H9 (cell line): ENCODE measurements around the gene RPS27A. TPM values are rescaled to one million over a fixed set of nuclear protein-coding genes. Genes with fewer than 3 reads are reported as not detected.

Experiments used
- DNase-seq: peaks from one replicate; pipeline ENCODE4 v3.0.0-alpha.2; 2017
- H2AFZ ChIP-seq: one replicate; pipeline ENCODE4 v1.6.1; 2013; ENCODE audit warnings: mild to moderate bottlenecking, low read length, control low read depth, moderate library complexity
- H2AK5ac ChIP-seq: 2 replicates; pipeline ENCODE4 v1.6.1; 2013; ENCODE audit warnings: low read length, control low read depth, mixed read lengths; ENCODE audit not compliant: insufficient read length
- H2BK120ac ChIP-seq: one replicate; pipeline ENCODE4 v1.6.1; 2013; ENCODE audit warnings: low read depth, mild to moderate bottlenecking, low read length, control low read depth, inconsistent platforms; ENCODE audit not compliant: poor library complexity, severe bottlenecking
- H2BK12ac ChIP-seq: 2 replicates; pipeline ENCODE4 v1.6.1; 2013; ENCODE audit warnings: low read length, control low read depth, mixed read lengths, low read depth; ENCODE audit not compliant: insufficient read length
- H2BK15ac ChIP-seq: 2 replicates; pipeline ENCODE4 v1.6.1; 2013; ENCODE audit warnings: low read depth, low read length, control low read depth
- H2BK20ac ChIP-seq: one replicate; pipeline ENCODE4 v1.6.1; 2013; ENCODE audit warnings: low read depth, mild to moderate bottlenecking, low read length, control low read depth, inconsistent platforms; ENCODE audit not compliant: poor library complexity, severe bottlenecking
- H2BK5ac ChIP-seq: 2 replicates; pipeline ENCODE4 v1.6.1; 2013; ENCODE audit warnings: low read length, control low read depth, mixed read lengths; ENCODE audit not compliant: insufficient read length
- H3K14ac ChIP-seq: 2 replicates; pipeline ENCODE4 v1.6.1; 2013; ENCODE audit warnings: low read length, control low read depth; ENCODE audit not compliant: insufficient read depth
- H3K18ac ChIP-seq: 2 replicates; pipeline ENCODE4 v1.6.1; 2013; ENCODE audit warnings: low read depth, mild to moderate bottlenecking, mixed read lengths, low read length, control low read depth; ENCODE audit not compliant: insufficient read length
- H3K23ac ChIP-seq: 2 replicates; pipeline ENCODE4 v1.6.1; 2013; ENCODE audit warnings: low read length, control low read depth, mixed read lengths, low read depth; ENCODE audit not compliant: insufficient read length
- H3K23me2 ChIP-seq: 2 replicates; pipeline ENCODE4 v1.6.1; 2013; ENCODE audit warnings: low read depth, mild to moderate bottlenecking, mixed read lengths, low read length, control low read depth; ENCODE audit not compliant: insufficient read length, poor library complexity, severe bottlenecking
- H3K27ac ChIP-seq: 2 replicates; pipeline ENCODE4 v1.5.1; 2013; ENCODE audit warnings: low read length, control low read depth, mixed read lengths, low read depth; ENCODE audit not compliant: insufficient read length
- H3K27me3 ChIP-seq: 2 replicates; pipeline ENCODE4 v1.6.1; 2013; ENCODE audit warnings: low read length, control low read depth, inconsistent platforms; ENCODE audit not compliant: insufficient read depth
- H3K4ac ChIP-seq: 2 replicates; pipeline ENCODE4 v1.6.1; 2013; ENCODE audit warnings: low read depth, mild to moderate bottlenecking, control low read depth, inconsistent platforms, low read length, moderate library complexity
- H3K4me1 ChIP-seq: 2 replicates; pipeline ENCODE4 v1.6.1; 2013; ENCODE audit warnings: low read length, control low read depth, inconsistent platforms; ENCODE audit not compliant: insufficient read depth
- H3K4me2 ChIP-seq: 2 replicates; pipeline ENCODE4 v1.6.1; 2013; ENCODE audit warnings: low read length, control low read depth, mixed read lengths; ENCODE audit not compliant: insufficient read length, insufficient read depth
- H3K56ac ChIP-seq: 2 replicates; pipeline ENCODE4 v1.6.1; 2013; ENCODE audit warnings: low read depth, mild to moderate bottlenecking, mixed read lengths, low read length, control low read depth; ENCODE audit not compliant: insufficient read length
- H3K79me1 ChIP-seq: 2 replicates; pipeline ENCODE4 v1.6.1; 2013; ENCODE audit warnings: low read depth, mild to moderate bottlenecking, moderate library complexity, low read length, control low read depth, inconsistent platforms; ENCODE audit not compliant: insufficient read depth, poor library complexity, severe bottlenecking
- H3K79me2 ChIP-seq: 2 replicates; pipeline ENCODE4 v1.6.1; 2013; ENCODE audit warnings: low read length, control low read depth, inconsistent platforms; ENCODE audit not compliant: insufficient read depth
- H3K9ac ChIP-seq: 2 replicates; pipeline ENCODE4 v1.6.1; 2013; ENCODE audit warnings: low read length, control low read depth, mixed read lengths; ENCODE audit not compliant: insufficient read length; ENCODE audit errors: extremely low read depth
- H3K9me3 ChIP-seq: one replicate; pipeline ENCODE4 v1.6.1; 2013; ENCODE audit warnings: low read depth, low read length, inconsistent platforms; ENCODE audit not compliant: control insufficient read depth
- H3T11ph ChIP-seq: one replicate; pipeline ENCODE4 v1.6.1; 2013; ENCODE audit warnings: mild to moderate bottlenecking, low read length, control low read depth, inconsistent platforms
- H4K20me1 ChIP-seq: one replicate; pipeline ENCODE4 v1.6.1; 2013; ENCODE audit not compliant: control insufficient read depth, insufficient read length, insufficient read depth
- H4K5ac ChIP-seq: 2 replicates; pipeline ENCODE4 v1.6.1; 2013; ENCODE audit warnings: low read depth, mild to moderate bottlenecking, mixed read lengths, low read length, control low read depth; ENCODE audit not compliant: insufficient read length
- H4K8ac ChIP-seq: replicated peaks from 2 replicates; pipeline ENCODE4 v1.6.1; 2013; ENCODE audit warnings: low read length, control low read depth, mixed read lengths, low read depth; ENCODE audit not compliant: insufficient read length
- H4K91ac ChIP-seq: 2 replicates; pipeline ENCODE4 v1.6.1; 2013; ENCODE audit warnings: low read depth, mild to moderate bottlenecking, moderate library complexity, mixed read lengths, low read length, control low read depth; ENCODE audit not compliant: insufficient read length
- H3K27ac Mint-ChIP-seq, 3 experiments: 2 replicates in 2 of 3; 3 replicates in 1 of 3; pipeline ENCODE4 v1.8.0; 2020 to 2021; ENCODE audit warnings: mixed read lengths in 3 of 3, mild to moderate bottlenecking in 1 of 3, moderate library complexity in 1 of 3
- H3K27me3 Mint-ChIP-seq: 2 replicates; pipeline ENCODE4 v1.8.0; 2021; ENCODE audit warnings: low read depth, mild to moderate bottlenecking, moderate library complexity, mixed read lengths
- H3K36me3 Mint-ChIP-seq, 3 experiments: 2 replicates in 2 of 3; 3 replicates in 1 of 3; pipeline ENCODE4 v1.8.0; 2020 to 2021; ENCODE audit warnings: low read depth in 3 of 3, mixed read lengths in 3 of 3; ENCODE audit not compliant: insufficient read depth in 1 of 3
- H3K4me1 Mint-ChIP-seq, 2 experiments: 2 replicates each; pipeline ENCODE4 v1.8.0; 2020; ENCODE audit warnings: mixed read lengths in 2 of 2
- H3K4me3 Mint-ChIP-seq, 2 experiments: 2 replicates in 1 of 2; 3 replicates in 1 of 2; pipeline ENCODE4 v1.8.0; 2020 to 2021; ENCODE audit warnings: mild to moderate bottlenecking in 2 of 2, mixed read lengths in 2 of 2, moderate library complexity in 1 of 2
- H3K9me3 Mint-ChIP-seq, 2 experiments: 2 replicates in 1 of 2; 3 replicates in 1 of 2; pipeline ENCODE4 v1.8.0; 2020; ENCODE audit warnings: mild to moderate bottlenecking in 2 of 2, mixed read lengths in 2 of 2, moderate library complexity in 1 of 2
- CTCF ChIP-seq: fragments of 200-600 bp; sonication (generic); conservative IDR thresholded peaks from 3 replicates; pipeline ENCODE4 v1.8.0; 2021; ENCODE audit warnings: antibody characterized with exemption, mild to moderate bottlenecking
- WGBS: extraction: QIAGEN DNeasy Blood & Tissue Kit; methylation state at CpG from one replicate; pipeline ENCODE4 v1.1.7; 2013; ENCODE audit warnings: missing lambda C conversion rate, low lambda C conversion rate, mixed read lengths; ENCODE audit not compliant: insufficient read length; ENCODE audit errors: extremely low coverage; 5-methylcytosine and 5-hydroxymethylcytosine counted together
- total RNA-seq: library from RNA; stranded (reverse); gene quantifications from 2 replicates; pipeline ENCODE4 v1.2.1, GENCODE V29; 2021

The RPS27A gene
- total RNA-seq, 1 experiment from 2014 or later = 1,415 TPM

- no peaks in the 10 kb centered on the region for H3K4me1 ChIP-seq
- no peak overlapping the region for H3K18ac ChIP-seq
- no peak overlapping the region for H3K27ac ChIP-seq
- peaks cover 5% of the 10 kb centered on the region for H3K79me1 ChIP-seq
- no peak overlapping the region for H3K4me3 Mint-ChIP-seq
- H2BK12ac ChIP-seq = no peak overlapping the region
- no peak overlapping the region for H3K4ac ChIP-seq
- H3K27me3 ChIP-seq = no peaks in the 10 kb centered on the region
- H2BK5ac ChIP-seq = no peak overlapping the region
- H2BK15ac ChIP-seq = no peak overlapping the region
- no peak overlapping the region for H3K56ac ChIP-seq
- H4K20me1 ChIP-seq = no peaks in the 10 kb centered on the region
- H3K23ac ChIP-seq = no peak overlapping the region
- no CpG with 5 or more reads among the region's 2 CpGs for WGBS
- no peak overlapping the region for H3K14ac ChIP-seq
- DNase-seq = no peak
- H3K27me3 Mint-ChIP-seq = no peaks in the 10 kb centered on the region; the same call in 1 of the 2 replicates
- H3K27ac Mint-ChIP-seq = peak overlapping the region in 1 of 3 experiments; percentile 23; a peak in 1 of 7 replicates
- no peak overlapping the region for H3K4me2 ChIP-seq
- H3K4me1 Mint-ChIP-seq = peaks cover 5 to 12% of the 10 kb centered on the region in 2 experiments
- no peaks in the 10 kb centered on the region for H3K9me3 Mint-ChIP-seq
- no peak overlapping the region for H3K9ac ChIP-seq
- peaks cover 4% of the 10 kb centered on the region for H3K23me2 ChIP-seq
- peaks cover 10% of the 10 kb centered on the region for H3K79me2 ChIP-seq
- H3T11ph ChIP-seq = no peak overlapping the region
- H4K5ac ChIP-seq = no peak overlapping the region
- H3K36me3 Mint-ChIP-seq = peaks cover 28 to 69% (median 44%) of the 10 kb centered on the region in 3 experiments
- no peak overlapping the region for H2AK5ac ChIP-seq
- H3K9me3 ChIP-seq = no peaks in the 10 kb centered on the region
- no peak overlapping the region for H2BK20ac ChIP-seq
- H2BK120ac ChIP-seq = no peak overlapping the region
- no peak for TF ChIP-seq CTCF
- H2AFZ ChIP-seq = no peak overlapping the region
- H4K8ac ChIP-seq = no peak overlapping the region
- H4K91ac ChIP-seq = no peak overlapping the region
Measured at GRCh38 chr2:55236992-55237543, 4.6 kb downstream of the RPS27A start.
